HG03095 (cell line): ENCODE data around the gene HSD11B2.
A peak's percentile ranks its signal among the peaks of the same experiment; 100 is the strongest.

Source experiments
- ATAC-seq: cut with Tn5 transposase; IDR thresholded peaks from one replicate; pipeline ENCODE4 v1.9.1; 2021; ENCODE audit warnings: moderate library complexity; ENCODE audit not compliant: unreplicated experiment

The HSD11B2 gene

DNA sequence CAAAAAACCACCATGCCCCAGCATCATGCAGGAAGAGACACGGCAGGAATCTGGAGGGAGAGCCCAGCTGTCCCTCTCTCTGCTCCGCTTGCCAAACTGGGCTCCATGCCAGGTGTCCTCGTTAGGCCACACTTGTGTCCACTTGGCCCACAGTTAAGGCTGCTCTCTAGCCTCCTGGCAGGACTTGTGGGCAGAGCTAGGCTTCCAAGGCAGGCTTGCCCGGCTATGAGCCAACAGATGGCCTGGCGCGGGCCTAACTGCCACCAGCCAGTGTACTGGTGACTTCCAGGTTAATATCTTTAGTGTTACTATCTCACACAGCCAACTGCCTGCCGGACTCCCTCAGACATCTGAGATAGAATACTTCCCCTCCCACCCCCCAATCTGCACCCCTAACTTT lies 39.4 kb downstream of the HSD11B2 start:
- ATAC-seq = no peak

DNA sequence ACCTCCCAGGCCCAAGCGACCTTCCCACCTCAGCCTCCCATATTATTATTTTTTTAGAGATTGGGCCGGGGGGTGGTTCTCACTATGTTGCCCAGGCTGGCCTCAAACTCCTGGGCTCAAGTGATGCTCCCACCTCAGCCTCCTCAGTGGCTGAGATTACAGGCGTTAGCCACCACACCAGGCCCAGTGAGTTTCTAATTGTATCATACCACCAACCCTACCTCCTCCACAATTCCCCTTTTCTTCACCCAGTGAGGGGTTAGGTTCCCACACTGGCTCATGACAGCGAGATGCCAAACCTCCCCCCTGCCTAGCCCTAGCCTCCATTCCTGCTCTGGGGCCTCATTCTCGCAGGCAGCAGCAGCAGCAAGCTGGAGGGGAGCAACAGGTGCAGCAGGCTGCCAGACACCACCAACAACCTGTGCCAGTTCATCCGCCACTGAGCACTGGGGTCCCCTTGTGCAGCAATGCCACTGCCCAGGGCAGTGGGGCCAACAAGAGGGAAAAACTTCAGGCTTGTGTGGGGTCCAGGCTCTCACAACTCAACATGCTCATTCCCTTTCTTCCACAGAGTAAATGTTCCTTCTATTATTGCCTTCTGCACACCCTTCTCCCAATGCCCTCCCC lies 41.0 kb downstream of the HSD11B2 start:
- no peak for ATAC-seq

DNA sequence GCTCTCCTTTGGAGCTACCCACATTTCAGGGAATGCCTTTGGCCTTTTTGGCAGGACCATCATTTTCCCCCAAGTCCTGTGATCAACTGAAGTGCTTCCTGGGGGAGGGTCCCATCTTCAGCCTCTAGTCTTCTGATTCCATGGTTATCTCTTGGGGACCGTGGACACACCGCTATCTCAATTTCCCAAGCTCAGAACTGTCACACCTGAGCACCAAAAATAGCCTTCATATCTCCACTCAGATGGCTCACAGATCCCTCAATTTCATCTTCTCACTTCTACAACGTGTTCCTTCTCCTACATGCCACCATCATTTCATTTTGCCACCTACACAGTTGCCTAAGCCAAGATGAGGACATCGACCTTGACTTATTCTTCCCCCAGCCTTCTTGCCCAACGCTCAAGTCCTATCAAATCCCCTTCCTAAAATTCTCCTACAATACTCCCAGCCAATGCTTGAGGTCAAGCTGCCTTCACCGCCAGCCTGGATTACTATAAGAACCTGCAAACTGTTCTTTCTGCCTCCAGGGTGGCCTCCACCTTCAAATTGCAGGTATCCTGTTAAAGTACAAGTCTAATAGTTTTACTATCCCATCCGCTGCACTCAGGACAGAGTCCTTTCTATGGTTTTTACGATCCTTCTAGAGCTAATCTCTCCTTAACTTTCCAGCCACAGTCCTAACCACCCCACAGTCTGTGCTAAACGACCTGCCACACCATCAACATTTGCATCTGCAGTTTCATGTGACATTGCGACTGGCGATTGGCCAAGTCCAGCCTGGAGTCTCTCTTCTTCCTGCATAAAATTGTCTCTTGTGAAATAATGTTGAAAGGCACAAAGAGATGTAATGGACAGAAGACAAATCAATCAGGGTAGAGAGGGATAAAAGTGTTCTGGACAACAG lies 43.9 kb downstream of the HSD11B2 start:
- no peak for ATAC-seq

DNA sequence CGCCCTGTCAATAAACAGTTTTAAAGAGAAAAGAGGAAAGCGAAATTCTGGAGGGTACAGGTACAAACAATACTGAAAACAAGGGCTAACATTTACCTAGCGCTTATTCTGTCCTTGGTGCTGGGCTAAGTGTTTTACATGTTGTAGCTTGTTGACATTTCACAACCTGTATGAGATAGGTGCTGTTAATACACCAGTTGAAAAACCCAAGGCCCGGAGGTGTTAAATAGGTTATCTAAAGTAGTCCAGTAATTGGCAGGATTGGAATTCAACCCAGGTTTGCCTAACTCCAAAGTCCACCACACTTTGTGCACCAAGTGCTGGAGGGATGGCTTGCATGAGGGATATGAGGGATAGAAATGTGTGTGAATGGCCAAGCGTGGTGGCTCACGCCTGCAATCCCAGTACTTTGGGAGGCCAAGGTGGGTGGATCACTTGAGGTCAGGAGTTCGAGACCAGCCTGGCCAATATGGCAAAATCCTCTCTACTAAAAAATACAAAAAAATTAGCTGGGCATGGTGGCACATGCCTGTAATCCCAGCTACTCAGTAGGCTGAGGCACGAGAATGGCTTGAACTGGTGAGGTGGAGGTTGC lies 47.1 kb downstream of the HSD11B2 start:
- ATAC-seq = no peak

DNA sequence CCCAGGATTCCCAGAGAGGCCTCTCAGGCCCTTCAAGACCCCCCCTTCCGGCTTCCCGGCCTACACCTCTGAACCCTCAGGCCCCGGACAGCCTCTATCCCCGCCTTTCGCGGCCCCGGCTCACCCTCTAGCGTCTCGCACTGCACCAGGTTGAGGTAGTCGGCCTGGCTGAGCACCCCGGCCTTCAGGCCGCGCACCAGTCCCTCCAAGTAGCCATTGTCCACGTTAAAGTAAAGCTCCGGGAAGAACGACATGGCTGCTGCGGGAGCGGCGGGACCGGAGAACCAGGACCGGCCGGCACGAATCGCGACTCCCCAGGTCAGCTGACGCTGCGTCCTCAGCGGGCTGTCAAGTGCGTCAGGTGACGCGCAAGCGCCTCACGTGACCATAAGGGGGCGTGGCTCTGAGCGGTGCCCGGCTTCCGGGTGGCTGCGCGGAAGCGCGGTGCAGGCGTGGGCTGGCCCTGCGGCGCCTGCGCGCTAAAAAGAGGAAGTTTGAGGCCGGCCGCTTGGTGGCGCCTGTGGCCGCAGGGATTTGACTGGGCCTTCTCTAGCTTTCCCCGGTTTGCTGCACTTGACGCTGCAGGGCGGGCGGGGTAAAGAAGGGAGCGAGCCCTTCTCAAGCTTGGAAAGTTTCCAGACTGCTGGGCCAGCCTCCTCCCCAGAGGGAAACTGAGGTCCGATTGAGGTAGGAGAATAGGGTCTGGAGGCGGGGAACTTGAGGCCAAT lies 50.1 kb downstream of the HSD11B2 start, which contains the start of gene ATP6V0D1:
Gene ATP6V0D1 (minus strand): TSS at position 325 of the 728 bp plus-strand sequence. CDS start 71 bp downstream, at position 254.
- ATAC-seq = peak; percentile 88

DNA sequence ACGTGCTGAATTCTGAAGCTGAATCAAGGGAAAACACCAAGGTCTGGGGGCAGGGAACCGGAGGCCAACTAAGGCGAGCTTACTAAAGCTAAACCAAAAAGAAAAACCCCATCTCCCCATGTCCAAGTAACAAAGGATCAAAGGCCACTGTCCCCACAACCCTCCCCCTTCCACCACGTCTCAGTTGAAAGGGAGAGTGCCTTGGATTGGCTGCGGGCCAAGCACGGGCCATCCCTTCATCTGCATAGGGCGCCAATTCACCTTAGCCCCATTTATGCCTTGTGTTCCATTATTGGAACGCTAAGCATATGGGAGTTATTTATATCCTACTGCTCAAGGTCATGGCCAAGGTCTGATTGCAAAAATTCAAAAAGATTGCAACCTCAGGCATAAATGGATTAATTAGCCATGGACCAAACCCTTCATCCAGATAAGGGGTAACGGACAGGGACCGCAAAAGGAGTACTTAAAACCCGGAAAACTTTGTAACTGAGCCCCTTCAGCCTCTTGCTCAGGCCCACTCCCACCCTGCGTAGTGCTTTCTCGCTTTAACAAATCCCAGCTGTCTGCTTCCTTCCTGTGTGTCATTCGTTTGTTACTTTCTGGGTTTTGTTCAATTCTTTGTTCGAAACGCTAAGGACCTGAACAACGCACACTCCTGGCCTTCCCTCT lies 50.8 kb downstream of the HSD11B2 start:
- no peak for ATAC-seq

DNA sequence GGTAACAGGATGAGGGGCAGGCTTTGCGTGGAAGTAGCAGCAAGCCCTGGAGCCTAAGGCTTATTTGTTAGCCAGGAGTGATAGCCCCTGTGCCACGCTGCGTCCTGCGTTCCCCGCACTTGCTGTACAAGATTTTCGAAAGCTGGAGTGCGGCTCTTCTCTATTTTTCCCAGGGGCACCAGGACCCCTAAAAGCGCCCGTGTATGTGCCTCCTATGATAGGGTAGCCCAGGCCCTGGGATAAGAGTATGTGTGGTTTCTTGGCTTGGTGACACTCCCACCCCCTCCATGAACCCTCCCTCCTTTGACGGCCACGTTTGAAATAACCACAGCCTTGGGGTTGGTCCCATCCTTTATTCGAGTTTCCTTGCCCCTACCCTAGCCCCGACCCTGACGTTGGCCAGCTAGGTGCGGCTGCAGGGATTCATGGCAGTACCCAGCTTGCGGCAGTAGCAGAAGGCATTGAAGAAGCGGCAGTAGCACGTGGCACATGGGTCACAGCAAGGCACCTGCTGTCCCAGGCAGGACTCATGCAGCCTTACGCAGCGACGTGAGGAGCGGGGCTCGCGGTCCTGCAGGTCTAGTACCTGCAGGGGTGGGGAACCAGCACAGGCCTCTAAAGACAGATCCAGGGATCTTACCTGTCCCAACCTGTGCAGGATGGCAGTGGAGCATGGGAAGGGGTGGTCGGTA lies 51.5 kb downstream of the HSD11B2 start:
- no peak for ATAC-seq

DNA sequence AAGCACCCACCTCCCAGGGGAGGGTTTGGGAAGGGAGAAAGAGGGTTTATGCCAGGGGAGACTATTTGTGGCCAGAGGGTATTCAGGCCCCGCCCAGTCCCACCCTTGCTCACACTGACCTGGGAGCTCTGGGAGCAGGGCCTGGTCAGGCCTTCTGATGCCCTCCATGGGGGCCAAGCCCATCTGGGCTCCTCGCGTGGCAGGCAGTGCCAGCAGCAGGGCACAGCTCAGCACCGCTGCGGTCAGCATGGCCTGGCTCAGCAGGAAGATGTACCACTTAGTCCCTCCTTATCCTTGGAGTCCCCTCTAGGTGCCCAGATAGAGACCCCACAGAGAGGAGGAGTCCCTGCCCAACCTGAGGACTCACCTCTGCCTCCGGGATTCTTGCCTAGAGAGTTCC lies 52.2 kb downstream of the HSD11B2 start, which contains the start of gene AGRP:
Gene AGRP (minus strand): TSS at position 398 of the 400 bp plus-strand sequence. CDS start 149 bp downstream, at position 249.
- no peak for ATAC-seq

DNA sequence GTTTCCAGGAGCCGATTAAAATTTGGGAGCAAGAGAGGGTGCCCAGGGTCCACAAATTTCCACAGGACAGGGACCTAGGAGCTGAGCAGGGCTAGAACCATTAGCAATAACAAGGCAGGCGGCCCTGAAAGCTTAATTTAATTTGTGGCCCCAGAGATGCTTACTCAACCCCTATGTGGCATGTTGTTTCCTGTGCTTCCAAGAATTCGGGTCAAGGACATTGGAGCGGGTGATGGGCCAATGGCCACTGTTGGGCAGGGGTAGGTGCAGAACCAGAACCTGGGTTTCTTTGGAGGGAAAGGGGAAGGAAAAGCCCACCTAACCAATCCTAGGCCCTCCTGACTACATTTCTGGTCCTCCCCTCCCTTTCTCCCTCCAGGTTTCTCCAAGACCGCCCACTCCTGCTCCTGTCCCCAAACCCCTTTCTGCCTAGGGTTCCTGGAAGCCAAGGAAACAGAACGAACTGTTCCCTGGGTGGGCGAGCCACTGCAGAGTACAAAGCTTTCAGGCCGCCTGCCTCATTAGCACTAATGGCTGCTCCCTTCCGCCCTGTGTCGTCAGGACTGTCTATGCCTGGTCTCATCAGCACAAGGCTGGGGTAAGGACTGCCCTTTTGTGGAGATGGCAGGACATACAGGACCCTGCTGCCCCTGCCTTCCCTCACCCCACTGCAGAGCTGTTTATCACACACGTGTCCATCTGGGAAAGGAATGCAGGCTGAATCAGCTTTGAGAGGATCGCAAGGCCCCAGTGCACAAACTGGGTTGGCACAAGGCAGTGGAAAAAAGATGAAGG lies 53.0 kb downstream of the HSD11B2 start:
- no peak for ATAC-seq

DNA sequence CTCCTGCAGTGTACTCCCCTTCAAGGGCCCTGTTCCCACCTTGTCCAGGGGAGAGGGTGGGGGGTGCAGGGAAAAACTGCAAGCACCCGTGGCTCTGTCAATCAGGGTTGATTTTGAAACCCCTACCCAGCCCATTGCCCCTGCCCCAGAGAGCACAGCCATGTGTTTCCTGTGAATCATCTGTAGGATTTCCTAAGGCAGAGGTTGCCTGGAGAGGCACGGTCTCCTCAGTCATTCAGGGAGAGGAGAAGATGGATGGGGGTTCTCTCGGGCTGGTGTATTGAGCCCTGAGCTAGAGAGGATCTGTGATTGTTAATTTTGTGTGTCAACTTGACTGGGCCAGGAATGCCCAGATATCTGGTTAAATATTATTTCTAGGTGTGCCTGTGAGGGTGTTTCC lies 55.9 kb downstream of the HSD11B2 start:
- no peak for ATAC-seq
